ENCODE measurements around the gene SWSAP1. TPM values are rescaled to one million over a fixed set of nuclear protein-coding genes. Genes with fewer than 3 reads are reported as not detected.

Gene SWSAP1
- total RNA-seq, 4 donors from 2014 or later = 2.1 to 3.3 (median 2.3) TPM

DNA sequence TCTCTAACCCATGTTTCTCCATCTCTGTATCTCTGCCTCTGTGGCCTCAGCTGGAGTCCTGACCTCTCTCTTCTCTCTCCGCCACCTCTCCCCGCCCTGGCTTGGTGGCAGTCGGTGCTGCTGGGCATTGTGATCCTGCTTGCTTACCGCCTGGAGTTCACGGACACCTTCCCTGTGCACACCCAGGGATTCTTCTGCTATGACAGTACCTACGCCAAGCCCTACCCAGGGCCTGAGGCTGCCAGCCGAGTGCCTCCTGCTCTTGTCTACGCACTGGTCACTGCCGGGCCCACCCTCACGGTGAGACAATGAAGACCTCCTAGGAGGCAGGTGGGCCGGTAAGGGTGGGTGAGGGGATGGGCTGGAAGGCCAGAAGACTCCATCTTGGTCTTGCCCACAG is 15.0 kb upstream of the SWSAP1 start:
- TF ChIP-seq, protein P1, sequence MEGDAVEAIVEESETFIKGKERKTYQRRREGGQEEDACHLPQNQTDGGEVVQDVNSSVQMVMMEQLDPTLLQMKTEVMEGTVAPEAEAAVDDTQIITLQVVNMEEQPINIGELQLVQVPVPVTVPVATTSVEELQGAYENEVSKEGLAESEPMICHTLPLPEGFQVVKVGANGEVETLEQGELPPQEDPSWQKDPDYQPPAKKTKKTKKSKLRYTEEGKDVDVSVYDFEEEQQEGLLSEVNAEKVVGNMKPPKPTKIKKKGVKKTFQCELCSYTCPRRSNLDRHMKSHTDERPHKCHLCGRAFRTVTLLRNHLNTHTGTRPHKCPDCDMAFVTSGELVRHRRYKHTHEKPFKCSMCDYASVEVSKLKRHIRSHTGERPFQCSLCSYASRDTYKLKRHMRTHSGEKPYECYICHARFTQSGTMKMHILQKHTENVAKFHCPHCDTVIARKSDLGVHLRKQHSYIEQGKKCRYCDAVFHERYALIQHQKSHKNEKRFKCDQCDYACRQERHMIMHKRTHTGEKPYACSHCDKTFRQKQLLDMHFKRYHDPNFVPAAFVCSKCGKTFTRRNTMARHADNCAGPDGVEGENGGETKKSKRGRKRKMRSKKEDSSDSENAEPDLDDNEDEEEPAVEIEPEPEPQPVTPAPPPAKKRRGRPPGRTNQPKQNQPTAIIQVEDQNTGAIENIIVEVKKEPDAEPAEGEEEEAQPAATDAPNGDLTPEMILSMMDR (IDR thresholded peaks at IDR 0.05) = no peak
- no peak for TF ChIP-seq POLR2A (IDR thresholded peaks at IDR 0.05)
- H3K4me3 ChIP-seq (ENCODE audit: low read depth, poor library complexity, severe bottlenecking) = no peak overlapping the region
- 65 to 67% methylated on average over 9 to 11 of the region's 11 CpGs for WGBS, 2 donors
- DNase-seq (ENCODE audit: low spot score in 2 of 2) = no peak
- intact Hi-C loops (cut with DNase I; ENCODE audit: low total_unique reads) = no loop called here

DNA sequence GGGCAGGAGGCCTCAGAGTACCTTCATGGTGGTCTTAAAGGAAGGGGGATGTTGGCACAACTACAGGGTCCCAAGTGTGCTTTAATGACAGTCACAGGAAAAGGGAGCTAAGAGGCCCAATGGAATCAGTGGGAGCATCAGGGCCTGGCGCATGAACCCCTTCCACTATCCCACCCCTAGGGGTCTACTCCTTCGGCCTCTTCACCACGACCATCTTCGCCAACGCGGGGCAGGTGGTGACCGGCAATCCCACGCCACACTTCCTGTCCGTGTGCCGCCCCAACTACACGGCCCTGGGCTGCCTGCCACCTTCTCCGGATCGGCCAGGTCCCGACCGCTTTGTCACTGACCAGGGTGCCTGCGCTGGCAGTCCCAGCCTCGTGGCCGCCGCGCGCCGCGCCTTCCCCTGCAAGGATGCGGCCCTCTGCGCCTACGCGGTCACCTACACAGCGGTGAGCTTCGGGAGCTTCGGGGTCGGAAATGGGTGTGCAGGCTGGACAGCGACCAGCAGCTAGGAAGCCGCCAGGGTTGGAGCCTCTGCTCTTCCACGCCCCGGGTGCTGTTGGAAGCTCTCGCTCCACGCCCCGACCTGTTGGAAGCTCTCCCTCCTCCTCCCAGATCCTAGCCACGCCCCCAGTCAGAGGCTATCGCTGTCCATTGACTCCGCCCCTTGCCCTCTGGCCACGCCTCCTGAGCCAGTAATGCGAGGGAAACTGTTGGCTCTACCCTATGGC is 13.3 kb upstream of the SWSAP1 start:
- WGBS, 2 donors = 58 to 61% methylated on average over 24 to 43 of the region's 43 CpGs
- TF ChIP-seq POLR2A (IDR thresholded peaks at IDR 0.05) = no peak
- TF ChIP-seq, protein P1 (IDR thresholded peaks at IDR 0.05) = no peak
- DNase-seq (ENCODE audit: low spot score in 2 of 2) = no peak
- intact Hi-C loops (cut with DNase I; ENCODE audit: low total_unique reads) = no loop called here
- H3K4me3 ChIP-seq (ENCODE audit: low read depth, poor library complexity, severe bottlenecking) = no peak overlapping the region

DNA sequence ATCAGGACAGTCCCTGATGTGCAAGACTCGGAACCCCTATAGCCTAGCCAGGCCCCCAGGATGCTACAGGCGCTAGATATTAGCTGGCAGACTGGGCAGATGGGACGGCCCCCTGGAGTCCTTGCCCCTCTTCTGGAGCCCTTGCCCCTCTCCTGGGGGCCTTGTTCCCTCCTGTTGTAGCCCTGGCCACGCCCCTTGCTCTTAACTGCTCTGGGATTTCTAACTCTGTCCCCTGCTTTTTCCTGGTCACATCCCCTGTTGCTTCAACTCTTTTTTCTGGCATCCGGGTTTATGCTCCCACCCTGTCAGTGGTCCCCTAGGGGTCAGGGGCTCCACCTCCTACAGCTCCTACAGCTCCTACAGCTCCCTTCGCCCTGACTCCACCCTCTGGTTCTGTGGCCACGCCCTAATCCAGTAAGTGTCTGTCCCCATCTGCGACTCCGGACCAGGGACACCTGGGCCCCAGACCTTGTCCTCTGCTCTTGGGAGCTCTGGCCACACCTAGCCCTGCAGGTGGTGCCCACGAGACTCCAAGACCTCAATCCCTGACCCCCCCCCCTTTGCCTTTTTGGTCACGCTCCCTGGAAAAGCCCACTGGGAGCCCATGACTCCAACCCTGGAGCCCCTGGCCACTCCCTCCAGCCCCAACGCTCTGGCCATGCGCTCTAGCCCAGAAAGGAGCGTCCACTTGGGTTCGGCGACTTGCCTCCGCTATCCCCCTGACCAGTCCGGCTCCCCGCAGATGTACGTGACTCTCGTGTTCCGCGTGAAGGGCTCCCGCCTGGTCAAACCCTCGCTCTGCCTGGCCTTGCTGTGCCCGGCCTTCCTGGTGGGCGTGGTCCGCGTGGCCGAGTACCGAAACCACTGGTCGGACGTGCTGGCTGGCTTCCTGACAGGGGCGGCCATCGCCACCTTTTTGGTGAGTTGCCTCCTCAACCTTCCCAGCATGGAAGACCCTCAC is 12.4 kb upstream of the SWSAP1 start:
- intact Hi-C loops (cut with DNase I; ENCODE audit: low total_unique reads) = no loop called here
- H3K4me3 ChIP-seq (ENCODE audit: low read depth, poor library complexity, severe bottlenecking) = no peak overlapping the region
- TF ChIP-seq, protein P1 (IDR thresholded peaks at IDR 0.05) = no peak
- TF ChIP-seq POLR2A (IDR thresholded peaks at IDR 0.05) = no peak
- WGBS, 2 donors = 87 to 92% methylated on average over 31 to 35 of the region's 35 CpGs
- DNase-seq (ENCODE audit: low spot score in 2 of 2) = no peak

DNA sequence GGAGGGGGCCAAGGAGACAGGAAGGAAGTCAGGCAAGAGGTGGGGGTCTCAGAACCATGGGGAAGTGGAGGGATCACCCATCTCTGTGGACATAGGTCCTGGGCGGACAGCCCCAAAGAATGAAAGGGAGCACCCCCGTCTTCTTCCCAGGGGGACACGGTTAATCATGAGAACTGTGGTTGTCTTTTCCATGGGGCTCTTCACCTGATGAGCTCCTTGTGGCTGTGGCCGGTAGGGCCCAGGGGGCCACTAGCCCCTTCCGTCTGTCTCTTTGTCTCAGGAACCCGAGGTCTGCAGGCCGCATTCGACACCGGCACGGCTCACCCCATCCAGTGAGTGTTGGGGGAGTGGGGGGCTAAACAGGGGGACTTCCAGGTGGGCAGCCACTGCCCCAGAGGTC is 10.6 kb upstream of the SWSAP1 start:
- DNase-seq (ENCODE audit: low spot score in 2 of 2) = no peak
- intact Hi-C loops (cut with DNase I; ENCODE audit: low total_unique reads) = no loop called here
- TF ChIP-seq POLR2A (IDR thresholded peaks at IDR 0.05) = no peak
- TF ChIP-seq, protein P1 (IDR thresholded peaks at IDR 0.05) = no peak
- 93 to 98% methylated on average over 8 to 10 of the region's 10 CpGs for WGBS, 2 donors
- H3K4me3 ChIP-seq (ENCODE audit: low read depth, poor library complexity, severe bottlenecking) = no peak overlapping the region

DNA sequence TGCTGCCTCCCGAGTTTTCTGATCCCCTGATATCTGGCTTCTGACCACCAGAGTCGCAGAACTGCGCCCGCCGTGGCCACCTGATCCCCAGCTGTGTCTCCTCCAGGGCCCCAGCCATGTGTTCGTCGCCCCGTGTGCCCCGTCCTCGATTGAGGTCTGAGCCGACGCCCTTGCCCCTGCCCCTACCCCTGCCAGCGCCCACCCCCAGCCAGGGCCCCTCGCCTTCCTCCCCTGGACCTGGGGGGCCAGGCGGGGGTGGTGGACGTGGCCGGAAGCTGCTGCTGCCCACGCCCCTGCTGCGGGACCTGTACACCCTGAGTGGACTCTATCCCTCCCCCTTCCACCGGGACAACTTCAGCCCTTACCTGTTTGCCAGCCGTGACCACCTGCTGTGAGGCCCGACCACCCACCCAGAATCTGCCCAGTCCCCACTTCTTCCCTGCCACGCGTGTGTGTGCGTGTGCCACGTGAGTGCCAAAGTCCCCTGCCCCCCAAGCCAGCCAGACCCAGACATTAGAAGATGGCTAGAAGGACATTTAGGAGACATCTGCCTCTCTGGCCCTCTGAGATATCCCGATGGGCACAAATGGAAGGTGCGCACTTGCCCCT is 10.1 kb upstream of the SWSAP1 start:
- WGBS, 2 donors = 92 to 95% methylated on average over 24 to 28 of the region's 28 CpGs
- TF ChIP-seq, protein P1 (IDR thresholded peaks at IDR 0.05) = no peak
- TF ChIP-seq POLR2A (IDR thresholded peaks at IDR 0.05) = no peak
- intact Hi-C loops (cut with DNase I; ENCODE audit: low total_unique reads) = no loop called here
- DNase-seq (ENCODE audit: low spot score in 2 of 2) = no peak
- H3K4me3 ChIP-seq (ENCODE audit: low read depth, poor library complexity, severe bottlenecking) = no peak overlapping the region
